GM10266 (cell line): ENCODE measurements around the gene C2CD2L.

Experiments used
- DNase-seq: peaks from one replicate; pipeline ENCODE4 v3.0.0; 2012; ENCODE audit errors: extremely low spot score
- CTCF ChIP-seq: IDR thresholded peaks from 2 replicates; pipeline ENCODE4 v1.5.1; 2012; ENCODE audit warnings: mild to moderate bottlenecking, low read depth; ENCODE audit not compliant: control insufficient read depth, insufficient read depth; ENCODE audit errors: missing control alignments

Gene C2CD2L

GRCh38 chr11:119088406-119088805 is 18.7 kb upstream of the C2CD2L start:
- TF ChIP-seq CTCF = no peak
- DNase-seq = no peak

GRCh38 chr11:119089319-119089718 is 17.8 kb upstream of the C2CD2L start:
- DNase-seq = no peak
- TF ChIP-seq CTCF = no peak

GRCh38 chr11:119091178-119091577 is 16.0 kb upstream of the C2CD2L start:
- no peak for DNase-seq
- no peak for TF ChIP-seq CTCF

- TF ChIP-seq CTCF = no peak
- no peak for DNase-seq
These were observed 14.9 kb upstream of the C2CD2L start for GRCh38 chr11:119091966-119092879.

GRCh38 chr11:119092880-119093842 is 14.0 kb upstream of the C2CD2L start:
- no peak for DNase-seq
- TF ChIP-seq CTCF = no peak

GRCh38 chr11:119093942-119094815 is 13.0 kb upstream of the C2CD2L start:
- DNase-seq = no peak
- no peak for TF ChIP-seq CTCF
